IMR-90 (cell line): ENCODE data around the gene CCDC33. TPM values are rescaled to one million over a fixed set of nuclear protein-coding genes. Genes with fewer than 3 reads are reported as not detected.

Experiments
- ATAC-seq: fragments of 200-7000 bp; cut with Tn5 transposase; 2 replicates; pipeline ENCODE4 v1.9.1; 2020; ENCODE audit warnings: low read depth, mild to moderate bottlenecking, moderate library complexity
- BruUV-seq: library from RNA; stranded (reverse); fragments of 400-500 nt; replicated peaks from 2 replicates; lab custom pipeline; 2021; lab: Mats Ljungman, UMichigan
- CTCF ChIA-PET: fragments of 300-600 bp; formaldehyde crosslinking; extraction: SDS; loops from one replicate; lab custom pipeline; 2021; ENCODE audit warnings: antibody characterized with exemption; lab: Yijun Ruan, JAX
- POLR2A ChIA-PET: fragments of 300-600 bp; sonication (Branson Sonifier 250); formaldehyde crosslinking; loops from one replicate; lab custom pipeline; 2022; ENCODE audit warnings: antibody characterized with exemption; ENCODE audit not compliant: unreplicated experiment; lab: Charles Lee
- DNase-seq: peaks from one replicate; pipeline ENCODE4 v3.0.0; 2013
- H2AFZ ChIP-seq: replicated peaks from 2 replicates; pipeline ENCODE3; 2013; ENCODE audit warnings: low read length, mild to moderate bottlenecking; ENCODE audit not compliant: poor library complexity
- H2AK5ac ChIP-seq: 2 replicates; pipeline ENCODE4 v1.6.1; 2013; ENCODE audit warnings: low read depth, low read length, inconsistent platforms
- H2AK9ac ChIP-seq: replicated peaks from 2 replicates; pipeline ENCODE3; 2013; ENCODE audit warnings: mild to moderate bottlenecking, low read depth, low read length, moderate library complexity; ENCODE audit not compliant: poor library complexity
- H2BK120ac ChIP-seq: 2 replicates; pipeline ENCODE4 v1.6.1; 2013; ENCODE audit warnings: low read depth, low read length, inconsistent platforms
- H2BK15ac ChIP-seq: 3 replicates; pipeline ENCODE4 v1.6.1; 2013; ENCODE audit warnings: low read depth, low read length, inconsistent platforms
- H2BK20ac ChIP-seq: 2 replicates; pipeline ENCODE4 v1.6.1; 2013; ENCODE audit warnings: low read depth, mild to moderate bottlenecking, inconsistent platforms, low read length, moderate library complexity
- H2BK5ac ChIP-seq: 2 replicates; pipeline ENCODE4 v1.6.1; 2013; ENCODE audit warnings: mild to moderate bottlenecking, low read depth, low read length, inconsistent platforms; ENCODE audit not compliant: poor library complexity, severe bottlenecking
- H3K14ac ChIP-seq: replicated peaks from 2 replicates; pipeline ENCODE4 v1.6.1; 2013; ENCODE audit warnings: low read depth, low read length, inconsistent platforms
- H3K18ac ChIP-seq: 2 replicates; pipeline ENCODE4 v1.6.1; 2013; ENCODE audit warnings: low read depth, low read length, control low read depth
- H3K23ac ChIP-seq: 2 replicates; pipeline ENCODE4 v1.6.1; 2013; ENCODE audit warnings: low read depth, low read length, inconsistent platforms
- H3K27ac ChIP-seq: 2 replicates; pipeline ENCODE4 v1.5.1; 2013; ENCODE audit warnings: mild to moderate bottlenecking, control low read depth, low read length; ENCODE audit not compliant: insufficient read depth
- H3K27me3 ChIP-seq: 2 replicates; pipeline ENCODE4 v1.6.1; 2013; ENCODE audit warnings: low read length; ENCODE audit not compliant: control insufficient read depth, insufficient read depth
- H3K36me3 ChIP-seq: 2 replicates; pipeline ENCODE4 v1.6.1; 2013; ENCODE audit warnings: low read length, mixed read lengths; ENCODE audit not compliant: control insufficient read depth, insufficient read depth
- H3K4ac ChIP-seq: 2 replicates; pipeline ENCODE4 v1.6.1; 2013; ENCODE audit warnings: low read depth, low read length, inconsistent platforms
- H3K4me1 ChIP-seq: 2 replicates; pipeline ENCODE4 v1.6.1; 2013; ENCODE audit warnings: low read length, mixed read lengths; ENCODE audit not compliant: control insufficient read depth, insufficient read depth
- H3K4me2 ChIP-seq: 2 replicates; pipeline ENCODE4 v1.6.1; 2013; ENCODE audit warnings: low read depth, mild to moderate bottlenecking, control low read depth, low read length, moderate library complexity
- H3K4me3 ChIP-seq: 2 replicates; pipeline ENCODE4 v1.5.1; 2013; ENCODE audit warnings: low read depth, mild to moderate bottlenecking, control low read depth, low read length, moderate library complexity; ENCODE audit not compliant: insufficient read depth
- H3K56ac ChIP-seq: 2 replicates; pipeline ENCODE4 v1.6.1; 2013; ENCODE audit warnings: low read length, inconsistent platforms; ENCODE audit not compliant: insufficient read depth; ENCODE audit errors: extremely low read depth
- H3K79me1 ChIP-seq, 2 experiments: 2 replicates each; pipeline ENCODE4 v1.6.1; 2013; ENCODE audit warnings: low read length in 2 of 2, inconsistent platforms in 1 of 2, low read depth in 1 of 2
- H3K9ac ChIP-seq: 2 replicates; pipeline ENCODE4 v1.6.1; 2013; ENCODE audit warnings: low read depth, low read length, control low read depth
- H3K9me1 ChIP-seq: 2 replicates; pipeline ENCODE4 v1.6.1; 2013; ENCODE audit warnings: low read length, inconsistent platforms; ENCODE audit not compliant: insufficient read depth
- H3K9me3 ChIP-seq: 2 replicates; pipeline ENCODE4 v1.6.1; 2013; ENCODE audit warnings: low read length; ENCODE audit not compliant: control insufficient read depth, insufficient read depth
- H4K20me1 ChIP-seq: 2 replicates; pipeline ENCODE4 v1.6.1; 2013; ENCODE audit warnings: low read length, inconsistent platforms; ENCODE audit not compliant: insufficient read depth
- H4K5ac ChIP-seq: 2 replicates; pipeline ENCODE4 v1.6.1; 2013; ENCODE audit warnings: mild to moderate bottlenecking, low read depth, low read length, control low read depth
- H4K8ac ChIP-seq, 2 experiments: 2 replicates each; pipeline ENCODE4 v1.6.1; 2013; ENCODE audit warnings: low read depth in 2 of 2, low read length in 2 of 2, control low read depth in 1 of 2, inconsistent platforms in 1 of 2
- H4K91ac ChIP-seq: 2 replicates; pipeline ENCODE4 v1.6.1; 2013; ENCODE audit warnings: low read depth, low read length, inconsistent platforms; ENCODE audit not compliant: insufficient read depth
- BHLHE40 ChIP-seq: fragments of 150-350 bp; IDR thresholded peaks from 2 replicates; pipeline ENCODE4 v1.6.1; 2016; ENCODE audit warnings: mild to moderate bottlenecking, low read depth, low read length
- CEBPB ChIP-seq: IDR thresholded peaks from 2 replicates; pipeline ENCODE4 v1.6.1; 2012; ENCODE audit warnings: low read depth, low read length, improper control_type of control experiment
- CHD1 ChIP-seq: IDR thresholded peaks from 2 replicates; pipeline ENCODE4 v1.6.1; 2012; ENCODE audit warnings: low read depth, low read length, improper control_type of control experiment
- FOS ChIP-seq: fragments of 150-350 bp; IDR thresholded peaks from 2 replicates; pipeline ENCODE4 v1.6.1; 2016; ENCODE audit warnings: low read depth, low read length
- MAFK ChIP-seq: IDR thresholded peaks from 2 replicates; pipeline ENCODE4 v1.6.1; 2012; ENCODE audit warnings: low read depth, low read length, improper control_type of control experiment
- MAZ ChIP-seq: IDR thresholded peaks from 2 replicates; pipeline ENCODE4 v1.6.1; 2012; ENCODE audit warnings: low read depth, mild to moderate bottlenecking, low read length, improper control_type of control experiment, moderate library complexity, borderline replicate concordance
- MXI1 ChIP-seq: IDR thresholded peaks from 2 replicates; pipeline ENCODE4 v1.6.1; 2012; ENCODE audit warnings: low read depth, mild to moderate bottlenecking, low read length, moderate library complexity, borderline replicate concordance
- NFE2L2 ChIP-seq: fragments of 150-350 bp; IDR thresholded peaks from 2 replicates; pipeline ENCODE4 v1.6.1; 2016; ENCODE audit warnings: low read depth, mild to moderate bottlenecking, low read length
- POLR2A ChIP-seq: IDR thresholded peaks from 2 replicates; pipeline ENCODE4 v1.6.1; 2012; ENCODE audit warnings: mild to moderate bottlenecking, low read depth, low read length
- RAD21 ChIP-seq: IDR thresholded peaks from 2 replicates; pipeline ENCODE4 v1.6.1; 2012; ENCODE audit warnings: low read length, improper control_type of control experiment
- RCOR1 ChIP-seq: IDR thresholded peaks from 2 replicates; pipeline ENCODE4 v1.6.1; 2012; ENCODE audit warnings: mild to moderate bottlenecking, low read length, improper control_type of control experiment; ENCODE audit not compliant: insufficient replicate concordance
- RFX5 ChIP-seq: IDR thresholded peaks from 2 replicates; pipeline ENCODE4 v1.8.0; 2012; ENCODE audit warnings: low read depth, mild to moderate bottlenecking, low read length, moderate library complexity
- SMC3 ChIP-seq: fragments of 150-350 bp; IDR thresholded peaks from 2 replicates; pipeline ENCODE4 v1.6.1; 2016; ENCODE audit warnings: low read depth, mild to moderate bottlenecking, antibody characterized with exemption, low read length, moderate library complexity
- WGBS, 2 experiments: methylation state at CpG; one replicate each; pipeline versions ENCODE4 v1.1.5 to v1.1.7; 2013; ENCODE audit warnings: missing lambda C conversion rate in 2 of 2; ENCODE audit not compliant: insufficient read length in 1 of 2; ENCODE audit errors: extremely low coverage in 2 of 2; 5-methylcytosine and 5-hydroxymethylcytosine counted together
- dilution Hi-C: fragments of 300-500 bp; cut with HindIII; formaldehyde crosslinking; loops from one replicate; pipeline ENCODE4 v1.14.3; 2018; ENCODE audit warnings: low sequenced_read_pairs; ENCODE audit not compliant: unreplicated experiment
- in situ Hi-C: fragments of 300-500 bp; cut with MboI; formaldehyde crosslinking; loops from 3 replicates; pipeline ENCODE4 v1.14.3; 2019; ENCODE audit warnings: low sequenced_read_pairs, inconsistent platforms, mixed read lengths
- intact Hi-C: fragments of 100-400 bp; cut with micrococcal nuclease; formaldehyde crosslinking; loops from 2 replicates; pipeline ENCODE4 v1.10.0; 2022
- polyA plus RNA-seq, 3 experiments: library from polyadenylated mRNA; depleted of rRNA; stranded (reverse); fragments of >200 nt; gene quantifications; 2 replicates each; pipeline ENCODE4 v1.2.3, GENCODE V29; 2012; ENCODE audit warnings: low replicate concordance in 1 of 3
- total RNA-seq: library from RNA; depleted of rRNA; stranded (reverse); fragments of >200 nt; gene quantifications from 2 replicates; pipeline ENCODE4 v1.2.3, GENCODE V29; 2012
- TF ChIP-seq, protein P1 (sequence below): conservative IDR thresholded peaks from 2 replicates; pipeline ENCODE4 v1.5.1; 2012; ENCODE audit warnings: mild to moderate bottlenecking, low read depth, low read length, improper control_type of control experiment
- TF ChIP-seq, protein P2 (sequence below): fragments of 150-350 bp; IDR thresholded peaks from 2 replicates; pipeline ENCODE4 v1.6.1; 2017; ENCODE audit warnings: mild to moderate bottlenecking, antibody characterized with exemption, low read length, low read depth
- TF ChIP-seq, protein P3 (sequence below): fragments of 150-350 bp; IDR thresholded peaks from 2 replicates; pipeline ENCODE4 v1.6.1; 2016; ENCODE audit warnings: low read depth, mild to moderate bottlenecking, low read length, moderate library complexity, borderline replicate concordance

CCDC33 gene
- total and polyA plus RNA-seq, 2 of the 4 experiments (the other 2 are of a cell fraction), result not detected

DNA sequence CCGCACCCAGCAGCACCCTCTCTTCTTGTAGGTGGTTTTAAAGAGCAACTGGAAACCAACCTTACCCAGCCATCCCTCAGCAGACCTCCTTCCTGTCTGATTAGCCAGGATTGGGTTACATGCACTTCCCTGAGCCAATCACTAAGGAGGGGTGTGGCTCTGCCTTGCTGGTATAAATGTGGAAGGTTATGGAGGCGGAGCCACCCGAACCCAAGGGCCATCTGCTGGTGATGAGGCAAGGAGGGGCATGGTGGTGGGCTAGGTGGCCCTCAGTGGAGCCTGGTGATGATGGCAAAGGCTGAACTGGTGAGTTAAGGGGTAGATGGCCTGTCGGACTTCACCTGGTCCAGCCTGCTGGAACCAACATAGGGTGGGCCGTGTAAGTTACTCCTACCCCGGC, 39.8 kb downstream of the CCDC33 start:
- no peak for TF ChIP-seq FOS
- TF ChIP-seq, protein P1, sequence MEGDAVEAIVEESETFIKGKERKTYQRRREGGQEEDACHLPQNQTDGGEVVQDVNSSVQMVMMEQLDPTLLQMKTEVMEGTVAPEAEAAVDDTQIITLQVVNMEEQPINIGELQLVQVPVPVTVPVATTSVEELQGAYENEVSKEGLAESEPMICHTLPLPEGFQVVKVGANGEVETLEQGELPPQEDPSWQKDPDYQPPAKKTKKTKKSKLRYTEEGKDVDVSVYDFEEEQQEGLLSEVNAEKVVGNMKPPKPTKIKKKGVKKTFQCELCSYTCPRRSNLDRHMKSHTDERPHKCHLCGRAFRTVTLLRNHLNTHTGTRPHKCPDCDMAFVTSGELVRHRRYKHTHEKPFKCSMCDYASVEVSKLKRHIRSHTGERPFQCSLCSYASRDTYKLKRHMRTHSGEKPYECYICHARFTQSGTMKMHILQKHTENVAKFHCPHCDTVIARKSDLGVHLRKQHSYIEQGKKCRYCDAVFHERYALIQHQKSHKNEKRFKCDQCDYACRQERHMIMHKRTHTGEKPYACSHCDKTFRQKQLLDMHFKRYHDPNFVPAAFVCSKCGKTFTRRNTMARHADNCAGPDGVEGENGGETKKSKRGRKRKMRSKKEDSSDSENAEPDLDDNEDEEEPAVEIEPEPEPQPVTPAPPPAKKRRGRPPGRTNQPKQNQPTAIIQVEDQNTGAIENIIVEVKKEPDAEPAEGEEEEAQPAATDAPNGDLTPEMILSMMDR, result no peak
- TF ChIP-seq SMC3, result no peak
- TF ChIP-seq RCOR1, result no peak
- no peak for TF ChIP-seq CEBPB
- TF ChIP-seq BHLHE40, result no peak
- TF ChIP-seq CHD1, result no peak
- TF ChIP-seq POLR2A, result no peak
- TF ChIP-seq, protein P2, sequence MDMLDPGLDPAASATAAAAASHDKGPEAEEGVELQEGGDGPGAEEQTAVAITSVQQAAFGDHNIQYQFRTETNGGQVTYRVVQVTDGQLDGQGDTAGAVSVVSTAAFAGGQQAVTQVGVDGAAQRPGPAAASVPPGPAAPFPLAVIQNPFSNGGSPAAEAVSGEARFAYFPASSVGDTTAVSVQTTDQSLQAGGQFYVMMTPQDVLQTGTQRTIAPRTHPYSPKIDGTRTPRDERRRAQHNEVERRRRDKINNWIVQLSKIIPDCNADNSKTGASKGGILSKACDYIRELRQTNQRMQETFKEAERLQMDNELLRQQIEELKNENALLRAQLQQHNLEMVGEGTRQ, result no peak
- no peak for TF ChIP-seq RAD21
- TF ChIP-seq MXI1, result no peak
- no peak for TF ChIP-seq MAFK
- TF ChIP-seq NFE2L2, result no peak
- no peak for TF ChIP-seq MAZ
- TF ChIP-seq, protein P3, sequence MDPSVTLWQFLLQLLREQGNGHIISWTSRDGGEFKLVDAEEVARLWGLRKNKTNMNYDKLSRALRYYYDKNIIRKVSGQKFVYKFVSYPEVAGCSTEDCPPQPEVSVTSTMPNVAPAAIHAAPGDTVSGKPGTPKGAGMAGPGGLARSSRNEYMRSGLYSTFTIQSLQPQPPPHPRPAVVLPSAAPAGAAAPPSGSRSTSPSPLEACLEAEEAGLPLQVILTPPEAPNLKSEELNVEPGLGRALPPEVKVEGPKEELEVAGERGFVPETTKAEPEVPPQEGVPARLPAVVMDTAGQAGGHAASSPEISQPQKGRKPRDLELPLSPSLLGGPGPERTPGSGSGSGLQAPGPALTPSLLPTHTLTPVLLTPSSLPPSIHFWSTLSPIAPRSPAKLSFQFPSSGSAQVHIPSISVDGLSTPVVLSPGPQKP, result no peak
- no peak for TF ChIP-seq RFX5

More for the DNA sequence above, 39.8 kb downstream of the CCDC33 start:
- Histone ChIP-seq H2AK9ac (no peak overlapping the region), H4K20me1 (no peaks in the 10 kb centered on the region), H4K8ac (no peak overlapping the region), H2BK120ac (no peak overlapping the region), H2AFZ (no peak overlapping the region), H3K4me1 (no peaks in the 10 kb centered on the region), H2BK20ac (no peak overlapping the region), H3K27me3 (peaks cover 56% of the 10 kb centered on the region), H2BK5ac (no peak overlapping the region), H4K5ac (no peak overlapping the region), H2BK15ac (no peak overlapping the region), H3K9me3 (no peaks in the 10 kb centered on the region), H2AK5ac (no peak overlapping the region), H3K23ac (no peak overlapping the region), H3K18ac (no peak overlapping the region), H3K36me3 (no peaks in the 10 kb centered on the region), H3K4me2 (no peak overlapping the region), H3K9ac (no peak overlapping the region), H3K27ac (no peak overlapping the region), H3K79me1 (no peaks in the 10 kb centered on the region), H3K9me1 (no peaks in the 10 kb centered on the region), H3K4ac (no peak overlapping the region), H3K14ac (no peak overlapping the region), H4K91ac (no peak overlapping the region), H3K4me3 (no peak overlapping the region), H3K56ac (no peak overlapping the region)
- WGBS, 2 experiments, result 50% methylated on average over 2 of the region's 6 CpGs; no CpG with 5 or more reads in 1 of the 2 experiments
- ChIA-PET CTCF (no interaction called here), POLR2A (no interaction called here)
- in situ Hi-C loops (no loop called here), dilution Hi-C loops (no loop called here), intact Hi-C loops (no loop called here)
- no peak for DNase-seq
- BruUV-seq, result no TSS peak
- ATAC-seq, result no peak
